ENCODE results near the gene UBXN7.
"Not testable (repeated sequence)": the region's sequence is repeated elsewhere in the genome, so short reads cannot be mapped to it uniquely, and the experiment has no call there.

UBXN7 gene

GRCh38 chr3:196316799-196317686, 115.2 kb downstream of the UBXN7 start:
- not testable (repeated sequence) for DNase-seq (ENCODE audit: low spot score)

DNA sequence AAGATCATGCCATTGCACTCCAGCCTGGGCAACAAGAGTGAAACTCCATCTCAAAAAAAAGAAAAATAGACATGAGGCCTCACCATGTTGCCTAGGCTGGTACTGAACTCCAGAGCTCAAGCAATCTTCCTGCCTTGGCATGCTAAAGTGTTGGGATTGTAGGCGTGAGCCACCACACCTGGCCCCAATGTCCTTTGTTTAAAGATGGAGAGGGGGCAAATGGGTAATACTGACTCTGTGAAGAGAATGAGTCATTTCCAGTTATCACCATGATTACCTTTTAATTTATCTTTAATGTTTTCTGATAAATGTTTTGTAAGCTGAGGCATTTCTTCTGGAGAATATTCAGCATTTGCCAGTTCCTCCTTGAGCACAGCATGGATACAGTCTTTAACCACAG, 116.4 kb downstream of the UBXN7 start:
- no peak for DNase-seq (ENCODE audit: low spot score)

- no peak for DNase-seq (ENCODE audit: low spot score)
Observed at GRCh38 chr3:196314597-196314996, 117.6 kb downstream of the UBXN7 start.

GRCh38 chr3:196314086-196314485, 118.1 kb downstream of the UBXN7 start:
- DNase-seq (ENCODE audit: low spot score) = not testable (repeated sequence)

DNA sequence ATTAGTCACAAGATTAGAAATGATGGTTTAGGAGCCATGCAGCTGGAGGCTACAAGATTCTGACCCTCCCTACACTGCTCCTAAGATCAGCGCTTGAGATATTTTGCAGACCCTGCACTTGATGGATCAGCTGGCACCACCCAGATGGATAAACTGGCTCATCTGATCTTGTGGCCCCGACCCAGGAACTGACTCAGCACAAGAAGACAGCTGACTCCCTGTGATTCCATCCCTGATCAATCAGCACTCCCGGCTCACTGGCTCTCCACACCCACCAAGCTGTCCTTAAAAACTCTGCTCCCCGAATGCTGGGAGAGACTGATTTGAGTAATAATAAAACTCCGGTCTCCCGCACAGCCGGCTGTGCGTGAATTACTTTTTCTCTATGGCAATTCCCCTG, 129.3 kb downstream of the UBXN7 start:
- not testable (repeated sequence) for DNase-seq (ENCODE audit: low spot score)

GRCh38 chr3:196302551-196302950, 129.7 kb downstream of the UBXN7 start:
- not testable (repeated sequence) for DNase-seq (ENCODE audit: low spot score)

DNA sequence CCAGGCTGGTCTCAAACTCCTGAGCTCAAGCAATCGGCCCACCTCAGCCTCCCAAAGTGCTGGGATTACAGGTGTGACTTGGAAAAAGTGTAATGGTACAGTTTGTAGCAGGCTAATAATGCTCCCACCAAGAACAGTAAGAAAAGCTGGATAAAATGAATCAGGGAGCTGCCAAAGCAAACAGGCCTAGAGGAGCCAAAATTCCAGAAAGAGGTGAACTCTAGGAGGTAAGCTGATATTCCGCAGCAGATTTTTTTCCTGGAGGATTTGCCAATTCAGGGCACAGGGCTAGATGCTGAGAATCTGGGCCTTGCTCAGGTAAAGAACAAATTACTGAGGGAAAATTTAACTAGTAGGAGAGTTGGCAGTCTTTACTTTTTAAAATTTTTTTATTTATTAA, 133.7 kb downstream of the UBXN7 start:
- DNase-seq (ENCODE audit: low spot score) = no peak

All from globus pallidus (tissue), 1 donor.